HG03575 (cell line): ENCODE measurements around the gene AGK.

Source experiments
- ATAC-seq: cut with Tn5 transposase; IDR thresholded peaks from one replicate; pipeline ENCODE4 v1.9.1; 2021; ENCODE audit not compliant: unreplicated experiment, insufficient number of reproducible peaks, low FRiP score; ENCODE audit errors: extremely low read depth

The AGK gene

DNA sequence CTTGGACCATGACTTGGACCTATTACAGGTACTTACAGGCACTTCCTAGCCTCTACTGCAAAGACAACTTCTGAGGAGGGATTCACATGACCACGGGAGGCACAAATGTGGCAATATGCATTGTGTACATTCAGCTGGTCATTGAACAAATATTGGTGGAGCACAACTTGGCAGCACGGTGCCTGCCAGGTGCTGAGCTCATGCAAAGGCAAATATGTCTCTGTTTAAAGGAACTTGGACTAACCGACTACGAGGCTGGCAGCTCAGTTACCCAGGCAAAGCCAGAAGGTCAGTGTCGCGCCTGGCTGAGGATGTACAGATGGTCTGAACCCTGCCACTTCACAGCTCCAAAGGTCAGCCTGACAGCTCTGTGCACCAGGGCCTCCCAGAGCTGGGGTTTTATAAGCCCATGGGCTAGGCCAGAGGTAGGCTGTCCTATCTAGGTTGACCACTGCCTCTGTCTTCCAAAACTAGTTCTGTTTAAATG, 144.6 kb downstream of the AGK start:
- no peak for ATAC-seq

DNA sequence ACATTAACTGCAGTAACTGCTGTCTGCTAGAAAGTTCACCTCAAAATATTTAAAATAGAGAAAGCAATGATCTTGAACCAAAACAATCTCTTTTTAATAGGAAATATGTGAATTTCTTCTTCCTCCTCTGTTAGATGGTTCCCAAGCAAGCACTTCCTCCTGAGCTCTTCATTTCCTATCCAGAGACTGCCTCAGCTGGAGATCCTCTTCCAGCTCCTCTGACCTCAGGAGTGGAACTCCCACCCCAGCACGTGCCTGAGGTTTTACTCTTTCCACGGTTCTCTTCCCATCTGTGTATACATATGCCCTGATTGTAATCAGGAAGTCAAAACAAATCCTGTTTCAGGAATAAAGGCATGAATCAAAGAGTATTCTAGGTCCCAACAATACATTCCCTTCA, 145.1 kb downstream of the AGK start:
- ATAC-seq, result no peak

DNA sequence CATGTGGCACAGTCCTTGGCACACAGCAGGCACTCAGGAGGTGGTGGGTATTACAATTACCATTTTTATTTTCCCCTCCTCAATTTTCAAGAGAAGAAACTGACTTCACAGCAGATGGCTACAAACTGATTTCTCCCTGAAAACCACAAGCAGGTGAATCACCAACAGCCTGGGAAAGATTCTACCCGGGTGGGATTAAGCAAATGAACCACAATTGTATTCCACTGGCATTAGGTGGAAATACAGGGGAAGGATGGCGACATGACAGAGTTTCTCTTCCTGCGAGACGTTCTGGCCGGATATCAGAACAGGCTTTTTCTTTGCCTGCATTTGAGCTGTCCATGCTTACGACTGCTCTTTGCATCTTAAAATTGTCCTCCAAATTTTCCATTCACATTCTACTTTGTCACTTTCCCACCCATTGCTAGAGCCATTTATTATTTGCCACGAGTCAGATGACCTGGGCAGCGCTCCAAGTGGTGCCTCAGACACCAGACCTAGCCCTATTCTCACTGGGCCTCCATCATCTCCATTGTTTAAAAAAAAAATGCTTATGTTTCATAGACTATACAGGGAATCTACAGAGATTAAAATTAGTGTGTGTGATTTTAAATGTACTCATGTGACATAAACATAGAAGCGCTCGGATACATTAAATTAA, 146.1 kb downstream of the AGK start:
- ATAC-seq, result no peak

DNA sequence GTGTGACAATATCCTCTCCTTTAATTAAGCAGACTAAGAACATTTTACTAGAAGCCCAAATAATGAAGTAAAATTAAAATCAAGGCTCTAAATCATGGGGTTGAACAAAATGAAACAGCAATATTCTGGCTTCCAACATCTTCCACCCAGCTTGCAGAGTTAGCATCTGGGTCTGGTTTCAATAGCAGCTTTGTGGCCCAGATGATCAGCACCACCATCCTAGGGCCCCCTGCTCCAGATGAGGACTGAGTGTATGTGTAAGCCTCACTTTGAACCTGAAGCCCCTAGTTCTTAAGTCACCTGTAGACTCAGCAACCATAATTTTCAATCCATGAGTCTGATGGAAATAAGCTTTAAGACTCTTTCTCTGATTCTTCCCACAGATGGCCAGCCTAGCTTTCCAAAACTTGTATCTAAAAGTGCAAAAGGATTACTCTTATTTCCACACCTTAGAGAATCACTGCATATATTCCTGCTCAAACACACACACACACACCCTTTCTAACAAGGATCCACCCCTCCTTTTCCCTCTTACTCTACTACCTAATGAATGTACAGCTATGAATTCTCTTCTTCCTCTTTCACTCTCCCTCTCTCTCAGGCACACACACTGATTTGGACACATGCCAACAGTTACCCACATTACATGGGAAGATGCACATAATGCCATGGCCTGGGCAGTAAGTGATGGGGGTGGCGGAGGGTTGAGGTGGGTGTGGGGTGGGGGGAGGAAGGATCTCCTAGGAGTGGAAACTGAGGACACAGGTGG, 147.2 kb downstream of the AGK start:
- ATAC-seq, result no peak

DNA sequence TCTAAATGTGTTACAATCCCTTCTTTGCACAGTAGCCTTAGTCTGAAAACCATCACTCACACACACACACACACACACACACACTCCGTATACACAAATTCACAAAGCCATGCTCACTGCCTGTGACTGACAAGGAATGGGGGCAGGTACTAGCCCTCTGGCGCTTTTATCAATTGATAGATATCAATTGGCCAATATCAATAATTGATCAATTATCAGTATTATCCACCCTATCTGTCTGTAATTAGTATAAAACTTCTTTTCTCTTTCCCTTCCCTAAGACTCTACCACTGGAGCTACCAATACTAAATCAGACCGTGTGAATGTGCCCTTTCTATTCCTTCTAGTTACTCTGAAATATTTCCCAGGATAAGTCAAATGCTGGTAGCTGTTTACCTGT, 148.7 kb downstream of the AGK start:
- ATAC-seq, result no peak

DNA sequence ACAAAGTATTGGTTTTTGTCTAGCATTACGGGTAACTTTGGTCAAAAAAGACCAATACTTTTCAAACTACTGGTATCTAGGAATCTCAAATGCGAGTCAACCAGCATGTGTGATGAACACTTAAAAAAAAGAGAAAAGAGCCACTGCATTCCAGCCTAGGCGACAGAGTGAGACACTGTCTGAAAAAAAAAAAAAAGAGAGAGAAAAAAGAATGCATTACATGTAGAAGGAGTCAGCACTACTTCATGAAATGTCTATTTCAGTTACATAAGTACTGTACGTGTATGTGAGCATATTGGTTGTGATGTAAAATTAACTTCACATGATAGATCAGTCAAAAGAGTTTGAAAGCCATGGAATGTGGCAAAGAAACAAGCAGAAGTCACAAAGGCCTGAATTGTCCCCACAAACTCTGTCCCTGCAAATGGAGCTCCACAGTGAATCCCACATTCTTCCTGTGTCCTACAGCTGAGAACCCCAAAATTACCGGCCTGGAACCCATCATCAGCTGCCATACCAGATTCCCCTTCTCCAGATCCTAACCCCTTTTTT, 149.2 kb downstream of the AGK start:
- ATAC-seq, result no peak

DNA sequence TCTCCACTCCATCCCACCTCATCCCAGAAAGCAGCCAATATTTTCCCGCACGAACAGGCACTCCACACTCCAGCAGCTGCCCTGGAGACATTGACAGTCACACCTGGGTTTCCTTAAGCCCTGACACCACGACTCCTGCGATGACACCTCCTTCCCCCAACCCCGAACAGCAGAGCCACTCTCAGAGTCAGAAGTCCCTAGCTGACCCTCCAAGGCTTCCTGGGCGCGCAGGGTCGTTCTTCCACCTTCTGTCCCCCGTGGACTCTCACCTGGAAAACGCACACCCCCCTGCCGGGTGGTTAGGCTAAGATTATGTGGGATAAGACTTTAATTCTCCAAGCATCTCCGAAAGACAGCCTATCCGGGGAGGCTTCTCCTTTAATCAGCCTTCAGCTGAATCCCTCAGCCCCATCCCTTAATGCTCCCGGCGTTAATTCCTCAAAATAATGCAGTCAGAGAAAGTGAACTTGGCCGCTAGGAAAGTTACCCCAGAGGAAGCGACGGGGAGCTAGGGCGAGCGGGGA, 149.7 kb downstream of the AGK start:
- ATAC-seq, result no peak

DNA sequence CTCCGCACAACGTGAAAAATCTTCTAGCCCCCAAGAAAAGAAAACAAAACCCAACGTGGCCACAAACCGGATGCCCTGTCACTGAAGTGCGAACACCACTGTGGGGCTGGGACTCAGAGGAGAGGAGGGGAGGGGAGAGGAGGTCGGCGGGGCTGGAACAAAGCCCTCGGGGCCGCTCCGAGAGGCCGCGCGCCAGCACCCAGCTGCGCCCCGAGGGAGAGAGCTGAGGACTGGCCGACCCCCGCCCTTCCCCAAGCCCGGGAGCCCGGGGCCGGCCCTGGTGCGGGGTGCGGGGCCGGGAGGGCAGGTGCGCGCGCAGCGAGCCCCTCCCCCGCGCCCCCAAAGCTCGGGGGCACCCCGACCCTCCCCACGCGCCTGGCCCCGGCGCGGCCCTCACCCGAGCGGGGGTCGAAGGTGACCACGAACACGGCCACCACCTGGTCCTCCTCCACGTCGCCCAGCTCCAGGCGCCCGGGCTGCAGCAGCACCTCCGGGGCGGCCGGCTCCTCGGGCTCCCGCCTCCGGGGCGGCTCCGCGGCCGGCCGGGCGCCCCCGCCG, 150.4 kb downstream of the AGK start:
- no peak for ATAC-seq

DNA sequence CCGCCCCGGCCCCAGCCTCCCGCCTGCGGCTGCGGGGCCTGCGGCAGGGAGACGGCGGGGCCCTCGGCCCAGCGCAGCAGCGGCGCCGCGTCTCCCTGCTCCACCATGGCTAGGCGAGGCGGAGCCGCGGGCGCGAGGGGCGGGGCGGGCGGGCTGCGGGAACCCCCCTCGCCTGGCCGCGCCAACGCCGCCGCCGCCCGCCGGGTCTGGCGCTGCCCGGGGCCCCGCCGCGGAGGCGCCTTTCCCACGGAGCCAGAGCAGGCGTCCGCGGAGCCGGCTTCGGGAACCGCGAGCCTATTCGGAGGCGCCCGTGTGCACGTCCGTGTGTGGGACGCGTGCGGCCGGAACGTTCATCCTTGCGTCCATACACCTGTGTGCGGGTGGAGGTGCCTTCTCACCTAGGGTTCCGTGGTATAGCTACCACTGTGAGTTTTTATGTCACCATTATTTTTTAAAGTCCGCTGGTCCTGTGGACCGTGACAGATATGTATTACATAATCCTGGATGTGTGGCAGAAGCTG, 150.9 kb downstream of the AGK start, which contains the start of gene DENND11:
Gene DENND11, minus strand, starts transcription at position 120 of the 521 bp plus-strand sequence. Its CDS starts 13 bp downstream, at position 107.
- no peak for ATAC-seq

DNA sequence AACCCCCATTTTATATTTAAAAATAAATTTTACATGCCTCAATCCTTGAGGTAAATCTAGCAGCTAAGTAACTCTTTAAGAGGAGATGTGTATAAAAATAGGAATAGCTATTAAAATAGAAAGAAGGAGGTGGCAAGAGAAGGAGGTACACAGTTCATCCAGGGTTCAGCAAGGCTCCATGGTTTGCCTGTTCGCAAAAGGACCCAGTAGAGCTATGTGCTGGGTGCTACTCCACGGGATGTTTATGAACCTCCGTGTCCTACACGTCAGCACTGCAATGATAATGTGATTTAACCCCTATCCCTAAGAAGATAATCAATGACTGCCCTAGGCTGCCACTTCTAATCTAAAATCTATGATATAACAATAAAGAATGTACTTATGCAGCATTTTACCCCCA, 151.7 kb downstream of the AGK start:
- no peak for ATAC-seq

DNA sequence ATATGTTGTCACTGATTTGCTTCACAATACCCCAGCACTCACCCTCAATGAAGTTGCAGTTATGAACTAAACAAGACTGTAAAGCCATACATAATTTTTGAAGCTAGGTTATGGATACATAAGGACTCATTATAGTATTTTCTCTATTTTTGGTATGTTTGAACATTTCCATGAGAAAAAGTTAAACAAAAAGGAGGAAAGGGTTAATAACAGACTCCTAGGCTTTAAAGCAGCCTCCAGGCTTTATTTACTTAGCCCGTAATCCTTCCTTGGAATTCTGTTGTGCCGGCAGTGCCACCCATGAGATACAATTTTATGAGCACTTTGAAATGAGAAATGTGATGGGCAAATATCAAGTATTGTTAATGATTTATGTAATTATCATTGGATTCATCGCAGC, 152.9 kb downstream of the AGK start:
- ATAC-seq, result no peak

DNA sequence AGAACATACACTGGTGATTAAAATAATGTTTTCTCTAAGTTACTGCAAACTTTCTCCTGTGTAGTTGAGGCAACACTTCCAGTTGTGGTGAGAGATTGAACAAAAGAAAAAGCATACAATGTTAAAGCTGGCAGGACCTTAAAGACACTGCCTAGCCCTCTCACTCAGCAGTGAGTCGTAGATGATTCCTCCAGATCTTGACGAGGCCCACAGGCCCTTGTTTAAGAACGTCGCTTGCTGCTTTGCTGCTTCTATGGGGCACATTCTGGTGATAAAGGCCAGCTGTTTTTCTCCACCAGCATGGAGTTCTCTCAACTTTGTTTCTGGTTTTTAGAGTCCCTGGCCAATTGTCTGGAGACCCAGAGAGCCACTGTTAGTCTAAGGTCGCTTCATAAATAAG, 153.5 kb downstream of the AGK start:
- ATAC-seq, result no peak
